H9 (cell line): ENCODE data around the gene PPHLN1. TPM values are rescaled to one million over a fixed set of nuclear protein-coding genes. Genes with fewer than 3 reads are reported as not detected.

Source experiments
- DNase-seq: peaks from one replicate; pipeline ENCODE4 v3.0.0-alpha.2; 2017
- H2AFZ ChIP-seq: one replicate; pipeline ENCODE4 v1.6.1; 2013; ENCODE audit warnings: mild to moderate bottlenecking, low read length, control low read depth, moderate library complexity
- H2AK5ac ChIP-seq: 2 replicates; pipeline ENCODE4 v1.6.1; 2013; ENCODE audit warnings: low read length, control low read depth, mixed read lengths; ENCODE audit not compliant: insufficient read length
- H2BK120ac ChIP-seq: one replicate; pipeline ENCODE4 v1.6.1; 2013; ENCODE audit warnings: low read depth, mild to moderate bottlenecking, low read length, control low read depth, inconsistent platforms; ENCODE audit not compliant: poor library complexity, severe bottlenecking
- H2BK12ac ChIP-seq: 2 replicates; pipeline ENCODE4 v1.6.1; 2013; ENCODE audit warnings: low read length, control low read depth, mixed read lengths, low read depth; ENCODE audit not compliant: insufficient read length
- H2BK15ac ChIP-seq: 2 replicates; pipeline ENCODE4 v1.6.1; 2013; ENCODE audit warnings: low read depth, low read length, control low read depth
- H2BK20ac ChIP-seq: one replicate; pipeline ENCODE4 v1.6.1; 2013; ENCODE audit warnings: low read depth, mild to moderate bottlenecking, low read length, control low read depth, inconsistent platforms; ENCODE audit not compliant: poor library complexity, severe bottlenecking
- H2BK5ac ChIP-seq: 2 replicates; pipeline ENCODE4 v1.6.1; 2013; ENCODE audit warnings: low read length, control low read depth, mixed read lengths; ENCODE audit not compliant: insufficient read length
- H3K14ac ChIP-seq: 2 replicates; pipeline ENCODE4 v1.6.1; 2013; ENCODE audit warnings: low read length, control low read depth; ENCODE audit not compliant: insufficient read depth
- H3K18ac ChIP-seq: 2 replicates; pipeline ENCODE4 v1.6.1; 2013; ENCODE audit warnings: low read depth, mild to moderate bottlenecking, mixed read lengths, low read length, control low read depth; ENCODE audit not compliant: insufficient read length
- H3K23ac ChIP-seq: 2 replicates; pipeline ENCODE4 v1.6.1; 2013; ENCODE audit warnings: low read length, control low read depth, mixed read lengths, low read depth; ENCODE audit not compliant: insufficient read length
- H3K23me2 ChIP-seq: 2 replicates; pipeline ENCODE4 v1.6.1; 2013; ENCODE audit warnings: low read depth, mild to moderate bottlenecking, mixed read lengths, low read length, control low read depth; ENCODE audit not compliant: insufficient read length, poor library complexity, severe bottlenecking
- H3K27ac ChIP-seq: 2 replicates; pipeline ENCODE4 v1.5.1; 2013; ENCODE audit warnings: low read length, control low read depth, mixed read lengths, low read depth; ENCODE audit not compliant: insufficient read length
- H3K27me3 ChIP-seq: 2 replicates; pipeline ENCODE4 v1.6.1; 2013; ENCODE audit warnings: low read length, control low read depth, inconsistent platforms; ENCODE audit not compliant: insufficient read depth
- H3K4ac ChIP-seq: 2 replicates; pipeline ENCODE4 v1.6.1; 2013; ENCODE audit warnings: low read depth, mild to moderate bottlenecking, control low read depth, inconsistent platforms, low read length, moderate library complexity
- H3K4me1 ChIP-seq: 2 replicates; pipeline ENCODE4 v1.6.1; 2013; ENCODE audit warnings: low read length, control low read depth, inconsistent platforms; ENCODE audit not compliant: insufficient read depth
- H3K4me2 ChIP-seq: 2 replicates; pipeline ENCODE4 v1.6.1; 2013; ENCODE audit warnings: low read length, control low read depth, mixed read lengths; ENCODE audit not compliant: insufficient read length, insufficient read depth
- H3K56ac ChIP-seq: 2 replicates; pipeline ENCODE4 v1.6.1; 2013; ENCODE audit warnings: low read depth, mild to moderate bottlenecking, mixed read lengths, low read length, control low read depth; ENCODE audit not compliant: insufficient read length
- H3K79me1 ChIP-seq: 2 replicates; pipeline ENCODE4 v1.6.1; 2013; ENCODE audit warnings: low read depth, mild to moderate bottlenecking, moderate library complexity, low read length, control low read depth, inconsistent platforms; ENCODE audit not compliant: insufficient read depth, poor library complexity, severe bottlenecking
- H3K79me2 ChIP-seq: 2 replicates; pipeline ENCODE4 v1.6.1; 2013; ENCODE audit warnings: low read length, control low read depth, inconsistent platforms; ENCODE audit not compliant: insufficient read depth
- H3K9ac ChIP-seq: 2 replicates; pipeline ENCODE4 v1.6.1; 2013; ENCODE audit warnings: low read length, control low read depth, mixed read lengths; ENCODE audit not compliant: insufficient read length; ENCODE audit errors: extremely low read depth
- H3K9me3 ChIP-seq: one replicate; pipeline ENCODE4 v1.6.1; 2013; ENCODE audit warnings: low read depth, low read length, inconsistent platforms; ENCODE audit not compliant: control insufficient read depth
- H3T11ph ChIP-seq: one replicate; pipeline ENCODE4 v1.6.1; 2013; ENCODE audit warnings: mild to moderate bottlenecking, low read length, control low read depth, inconsistent platforms
- H4K20me1 ChIP-seq: one replicate; pipeline ENCODE4 v1.6.1; 2013; ENCODE audit not compliant: control insufficient read depth, insufficient read length, insufficient read depth
- H4K5ac ChIP-seq: 2 replicates; pipeline ENCODE4 v1.6.1; 2013; ENCODE audit warnings: low read depth, mild to moderate bottlenecking, mixed read lengths, low read length, control low read depth; ENCODE audit not compliant: insufficient read length
- H4K8ac ChIP-seq: replicated peaks from 2 replicates; pipeline ENCODE4 v1.6.1; 2013; ENCODE audit warnings: low read length, control low read depth, mixed read lengths, low read depth; ENCODE audit not compliant: insufficient read length
- H4K91ac ChIP-seq: 2 replicates; pipeline ENCODE4 v1.6.1; 2013; ENCODE audit warnings: low read depth, mild to moderate bottlenecking, moderate library complexity, mixed read lengths, low read length, control low read depth; ENCODE audit not compliant: insufficient read length
- H3K27ac Mint-ChIP-seq, 3 experiments: 2 replicates in 2 of 3; 3 replicates in 1 of 3; pipeline ENCODE4 v1.8.0; 2020 to 2021; ENCODE audit warnings: mixed read lengths in 3 of 3, mild to moderate bottlenecking in 1 of 3, moderate library complexity in 1 of 3
- H3K27me3 Mint-ChIP-seq: 2 replicates; pipeline ENCODE4 v1.8.0; 2021; ENCODE audit warnings: low read depth, mild to moderate bottlenecking, moderate library complexity, mixed read lengths
- H3K36me3 Mint-ChIP-seq, 3 experiments: 2 replicates in 2 of 3; 3 replicates in 1 of 3; pipeline ENCODE4 v1.8.0; 2020 to 2021; ENCODE audit warnings: low read depth in 3 of 3, mixed read lengths in 3 of 3; ENCODE audit not compliant: insufficient read depth in 1 of 3
- H3K4me1 Mint-ChIP-seq, 2 experiments: 2 replicates each; pipeline ENCODE4 v1.8.0; 2020; ENCODE audit warnings: mixed read lengths in 2 of 2
- H3K4me3 Mint-ChIP-seq, 2 experiments: 2 replicates in 1 of 2; 3 replicates in 1 of 2; pipeline ENCODE4 v1.8.0; 2020 to 2021; ENCODE audit warnings: mild to moderate bottlenecking in 2 of 2, mixed read lengths in 2 of 2, moderate library complexity in 1 of 2
- H3K9me3 Mint-ChIP-seq, 2 experiments: 2 replicates in 1 of 2; 3 replicates in 1 of 2; pipeline ENCODE4 v1.8.0; 2020; ENCODE audit warnings: mild to moderate bottlenecking in 2 of 2, mixed read lengths in 2 of 2, moderate library complexity in 1 of 2
- CTCF ChIP-seq: fragments of 200-600 bp; sonication (generic); conservative IDR thresholded peaks from 3 replicates; pipeline ENCODE4 v1.8.0; 2021; ENCODE audit warnings: antibody characterized with exemption, mild to moderate bottlenecking
- WGBS: extraction: QIAGEN DNeasy Blood & Tissue Kit; methylation state at CpG from one replicate; pipeline ENCODE4 v1.1.7; 2013; ENCODE audit warnings: missing lambda C conversion rate, low lambda C conversion rate, mixed read lengths; ENCODE audit not compliant: insufficient read length; ENCODE audit errors: extremely low coverage; 5-methylcytosine and 5-hydroxymethylcytosine counted together
- total RNA-seq: library from RNA; stranded (reverse); gene quantifications from 2 replicates; pipeline ENCODE4 v1.2.1, GENCODE V29; 2021

PPHLN1 gene
- total RNA-seq, 1 experiment from 2014 or later, result 66.2 TPM

GRCh38 chr12:42343721-42344120, 17.8 kb downstream of the PPHLN1 start:
- Mint-ChIP-seq H3K4me1 (peaks cover 0 to 5% of the 10 kb centered on the region in 2 experiments; a peak in 1 of 4 replicates), H3K27ac (no peak overlapping the region), H3K27me3 (no peaks in the 10 kb centered on the region), H3K36me3 (peaks cover 3 to 8% (median 4%) of the 10 kb centered on the region in 3 experiments; a peak in 6 of 7 replicates), H3K4me3 (no peak overlapping the region), H3K9me3 (no peaks in the 10 kb centered on the region)
- Histone ChIP-seq H2BK120ac (no peak overlapping the region), H3T11ph (no peak overlapping the region), H3K4me1 (no peaks in the 10 kb centered on the region), H2BK20ac (no peak overlapping the region), H2BK15ac (no peak overlapping the region), H4K91ac (no peak overlapping the region), H3K4me2 (no peak overlapping the region), H2BK5ac (no peak overlapping the region), H3K23ac (no peak overlapping the region), H2AK5ac (no peak overlapping the region), H3K14ac (no peak overlapping the region), H2AFZ (no peak overlapping the region), H3K18ac (no peak overlapping the region), H3K9ac (no peak overlapping the region), H4K8ac (no peak overlapping the region), H3K79me1 (no peaks in the 10 kb centered on the region), H3K9me3 (no peaks in the 10 kb centered on the region), H4K20me1 (no peaks in the 10 kb centered on the region), H3K56ac (no peak overlapping the region), H2BK12ac (no peak overlapping the region), H4K5ac (no peak overlapping the region), H3K27ac (no peak overlapping the region), H3K79me2 (peaks cover 2% of the 10 kb centered on the region; the same call in 1 of the 2 replicates), H3K4ac (no peak overlapping the region), H3K27me3 (no peaks in the 10 kb centered on the region), H3K23me2 (no peaks in the 10 kb centered on the region)
- no peak for DNase-seq
- TF ChIP-seq CTCF, result no peak
- no CpG with 5 or more reads among the region's 3 CpGs for WGBS
